Muscle of back (tissue), 11 donors: ENCODE results near the gene ADTRP. TPM values are rescaled to one million over a fixed set of nuclear protein-coding genes. Genes with fewer than 3 reads are reported as not detected.

Source experiments
- DNase-seq, 3 donors: peaks; one replicate each; pipeline versions ENCODE4 v3.0.0 to v3.0.0-alpha.2; 2013
- polyA plus RNA-seq, 10 donors: library from polyadenylated mRNA; unstranded; fragments of 120-200 nt; gene quantifications; one replicate each; pipeline ENCODE4 v1.2.1, GENCODE V29; 2013; ENCODE audit not compliant: insufficient read length in 10 of 10

The ADTRP gene
- polyA plus RNA-seq, 10 donors = 0.13 to 1.8 (median 0.55) TPM

- no peak for DNase-seq
These were observed 22.3 kb downstream of the ADTRP start for GRCh38 chr6:11756292-11756691.

DNA sequence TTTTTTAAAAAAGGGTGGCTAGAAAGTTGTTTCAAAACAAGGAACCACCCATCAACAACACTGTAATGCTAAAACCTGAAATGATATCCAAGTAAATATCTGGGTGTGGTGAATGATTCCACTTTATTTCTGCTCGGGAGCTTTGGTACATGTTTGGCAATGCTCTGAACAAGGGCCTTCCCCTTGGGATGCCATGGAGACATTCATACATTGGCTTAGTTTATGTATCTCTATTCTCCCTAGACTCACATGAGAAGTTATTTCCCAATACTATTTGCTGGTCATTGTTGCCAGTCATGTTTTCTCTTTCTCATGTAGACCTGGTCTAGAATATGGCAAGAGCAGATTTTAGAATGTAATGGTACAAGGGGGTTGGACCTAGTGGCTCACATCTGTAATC lies 22.9 kb downstream of the ADTRP start:
- DNase-seq = no peak

DNA sequence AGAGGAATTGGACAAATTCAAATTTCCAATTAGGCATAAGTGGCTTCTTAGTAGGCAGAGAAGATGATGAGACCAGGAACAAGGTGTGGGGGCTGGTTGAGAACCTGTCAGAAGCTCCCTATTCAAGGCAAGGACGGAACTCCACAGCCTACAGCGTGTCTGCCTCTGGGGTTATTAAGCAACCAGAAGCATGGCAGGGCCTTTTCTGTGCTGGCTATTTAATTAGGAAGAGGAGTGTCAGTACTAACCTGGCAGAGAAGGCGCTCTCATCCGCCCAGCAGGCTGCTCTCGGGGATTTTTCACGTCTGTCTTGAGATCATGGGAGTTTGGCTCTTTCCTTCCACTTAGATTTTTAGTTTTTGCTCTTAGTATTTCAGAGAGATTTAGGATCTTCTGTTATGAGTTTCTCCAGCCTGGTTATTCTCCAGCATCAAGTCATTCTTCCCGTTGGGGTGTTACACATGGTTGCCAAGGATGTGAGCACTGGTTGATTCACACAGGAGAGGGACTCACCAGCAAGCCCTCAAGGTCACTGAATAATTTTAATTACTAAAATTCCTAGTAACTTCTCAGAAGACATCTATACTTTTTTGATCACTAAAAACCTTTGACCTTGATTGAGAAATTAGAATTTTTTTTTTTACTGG lies 23.9 kb downstream of the ADTRP start:
- no peak for DNase-seq

- DNase-seq = no peak
These were observed 24.8 kb downstream of the ADTRP start for GRCh38 chr6:11753798-11754197.

GRCh38 chr6:11752360-11752759 lies 26.2 kb downstream of the ADTRP start:
- no peak for DNase-seq

GRCh38 chr6:11750682-11751081 lies 27.9 kb downstream of the ADTRP start:
- no peak for DNase-seq

- DNase-seq = no peak
These were observed 29.9 kb downstream of the ADTRP start for GRCh38 chr6:11748591-11749210.

- no peak for DNase-seq
These were observed 31.6 kb downstream of the ADTRP start for GRCh38 chr6:11747021-11747420.

DNA sequence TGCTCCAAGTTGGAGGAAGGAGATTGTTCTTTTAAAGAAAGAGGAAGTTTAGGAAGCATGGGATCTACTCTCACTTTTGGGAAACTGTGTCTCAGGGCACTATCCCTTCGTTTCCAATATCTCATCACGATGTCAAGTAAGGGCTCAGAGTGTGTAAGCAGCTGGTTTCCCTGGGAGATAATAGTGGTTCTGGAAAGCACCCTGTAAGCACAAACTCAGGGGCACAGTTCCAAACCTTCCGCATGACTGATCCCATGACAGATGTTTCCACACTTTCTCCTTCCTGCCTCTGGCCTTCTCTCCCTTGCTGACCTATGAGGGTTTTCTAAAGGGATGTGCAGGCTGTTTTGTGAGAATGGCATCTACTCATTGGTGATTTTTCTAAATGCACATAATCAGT lies 33.9 kb downstream of the ADTRP start:
- peak; percentile 62 to 84 (median 67) for DNase-seq

GRCh38 chr6:11744101-11744500 lies 34.5 kb downstream of the ADTRP start:
- no peak for DNase-seq

DNA sequence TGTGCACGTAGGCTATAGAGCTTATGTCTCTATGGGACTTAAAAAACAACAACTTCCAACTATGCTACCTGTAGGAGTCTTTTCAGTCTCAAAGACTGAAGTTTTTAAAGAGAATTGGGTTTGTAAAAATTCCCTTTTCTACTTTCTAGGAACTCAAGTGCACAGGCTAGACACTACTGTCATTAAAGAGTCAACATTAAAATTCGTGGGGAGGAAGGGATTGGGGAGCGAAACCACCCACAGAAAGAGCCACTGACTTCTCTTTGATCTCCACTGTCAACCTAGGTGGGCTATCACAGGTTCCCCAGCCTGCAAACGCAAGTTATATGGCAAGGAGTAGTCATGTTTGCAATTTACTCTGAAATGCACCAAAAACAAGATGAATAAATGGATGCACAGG lies 37.7 kb downstream of the ADTRP start:
- no peak for DNase-seq

DNA sequence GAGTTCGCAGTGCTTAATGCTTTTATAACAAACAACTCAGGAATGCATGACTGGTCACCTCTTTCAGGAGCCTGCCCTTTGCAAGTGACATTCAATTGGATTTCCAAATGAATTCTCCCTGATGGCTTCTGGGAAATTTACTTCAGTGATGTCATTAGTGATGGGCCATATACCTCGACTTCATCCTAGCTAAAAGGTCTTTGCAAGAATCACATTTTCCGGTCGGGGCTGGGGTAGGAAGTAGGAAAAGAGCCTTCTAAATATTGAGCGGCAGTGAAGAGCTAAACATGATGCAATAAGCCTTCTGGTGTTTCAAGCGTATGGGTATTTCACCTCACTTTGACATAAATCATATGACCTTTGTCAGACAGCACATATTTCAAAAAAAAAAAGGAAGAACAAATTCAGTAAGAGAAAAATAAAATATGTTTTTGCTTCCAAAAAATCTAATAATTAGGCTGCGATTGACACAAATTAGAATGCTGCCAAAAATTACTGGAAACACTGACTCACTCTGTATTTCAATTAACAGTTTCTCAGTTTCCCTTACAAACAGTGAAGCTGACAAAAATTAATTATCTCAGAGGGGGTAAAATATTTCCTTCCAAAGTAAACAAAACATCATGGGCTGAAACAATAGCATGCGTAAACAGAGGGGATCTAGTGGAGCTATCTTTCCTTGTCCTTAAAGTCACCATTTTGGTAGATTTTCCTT lies 39.8 kb downstream of the ADTRP start:
- no peak for DNase-seq

DNA sequence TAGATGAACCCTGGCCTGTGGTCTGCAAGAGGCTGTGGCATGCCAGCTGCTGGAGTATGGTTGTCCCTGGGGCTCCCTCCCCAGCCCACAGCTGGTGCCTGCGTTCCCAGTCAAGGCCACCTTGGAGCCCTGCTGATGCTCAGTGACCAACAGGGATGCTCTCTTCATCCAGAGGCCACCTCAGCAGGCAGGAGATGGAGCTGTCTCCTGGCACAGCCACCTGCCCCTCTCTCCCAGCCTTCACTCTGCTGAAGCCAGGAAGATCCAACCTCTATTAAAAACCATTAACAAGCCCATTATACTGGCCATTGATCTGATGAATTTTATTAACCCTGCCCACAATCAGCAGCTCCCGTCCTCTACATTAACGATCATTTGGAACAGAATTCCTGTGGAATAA lies 40.4 kb downstream of the ADTRP start:
- no peak for DNase-seq

GRCh38 chr6:11736601-11737000 lies 42.0 kb downstream of the ADTRP start:
- DNase-seq = no peak

DNA sequence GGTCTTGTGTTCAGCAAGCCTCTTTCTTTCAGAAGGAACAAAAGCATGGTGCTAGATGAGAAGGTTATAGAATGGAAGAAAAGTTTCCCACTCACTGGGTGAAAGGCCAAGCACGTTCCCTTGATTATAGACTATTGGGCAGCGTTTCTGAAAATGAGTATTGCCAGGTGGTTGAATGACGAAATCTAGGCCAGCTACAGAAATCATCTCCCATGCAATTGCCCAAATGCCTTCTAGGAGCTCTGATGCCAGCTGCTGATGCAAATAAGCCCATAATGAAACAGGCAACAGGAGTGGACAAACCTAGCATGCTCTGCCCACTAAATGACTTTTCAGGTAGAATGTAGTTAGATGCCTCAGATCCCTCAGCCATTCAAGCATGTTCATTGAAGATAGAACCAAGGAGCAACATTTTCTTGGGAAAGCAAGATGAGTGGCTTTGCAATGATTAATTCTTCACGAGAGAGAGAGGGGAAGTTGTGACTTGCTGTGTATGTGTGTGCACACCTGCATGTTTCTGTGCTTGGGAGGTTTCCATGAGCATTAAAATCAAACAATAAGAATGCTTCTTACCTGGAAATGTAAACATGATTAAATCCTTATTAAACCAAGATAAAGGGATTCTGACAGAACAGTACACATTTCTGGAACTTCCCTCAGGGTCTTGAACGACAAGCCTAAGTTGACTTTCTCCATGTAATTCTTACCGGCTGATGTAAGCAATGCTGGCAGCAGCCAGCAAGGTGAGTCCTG lies 43.6 kb downstream of the ADTRP start:
- no peak for DNase-seq

GRCh38 chr6:11732036-11732631 lies 46.5 kb downstream of the ADTRP start:
- peak; percentile 44 to 72 (median 46) for DNase-seq

DNA sequence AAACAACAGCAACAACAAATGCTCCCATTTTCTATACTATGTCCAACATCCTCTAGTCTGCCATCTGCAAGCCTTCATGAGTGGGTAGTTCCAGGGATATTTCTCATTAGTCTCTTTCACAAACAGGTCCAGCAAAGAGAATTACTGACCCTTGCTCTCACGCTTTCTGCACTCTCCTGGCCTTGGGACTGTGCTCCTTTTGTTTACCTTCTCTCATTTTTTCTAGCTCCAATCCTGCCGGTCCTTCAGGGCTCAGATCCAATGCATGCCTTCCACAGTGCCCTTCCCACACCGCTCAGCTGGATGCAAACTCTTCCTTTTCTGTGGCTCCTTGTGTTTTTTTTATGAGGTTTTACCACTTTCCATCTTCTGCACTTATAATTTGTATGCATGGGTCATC lies 47.2 kb downstream of the ADTRP start:
- DNase-seq = no peak

DNA sequence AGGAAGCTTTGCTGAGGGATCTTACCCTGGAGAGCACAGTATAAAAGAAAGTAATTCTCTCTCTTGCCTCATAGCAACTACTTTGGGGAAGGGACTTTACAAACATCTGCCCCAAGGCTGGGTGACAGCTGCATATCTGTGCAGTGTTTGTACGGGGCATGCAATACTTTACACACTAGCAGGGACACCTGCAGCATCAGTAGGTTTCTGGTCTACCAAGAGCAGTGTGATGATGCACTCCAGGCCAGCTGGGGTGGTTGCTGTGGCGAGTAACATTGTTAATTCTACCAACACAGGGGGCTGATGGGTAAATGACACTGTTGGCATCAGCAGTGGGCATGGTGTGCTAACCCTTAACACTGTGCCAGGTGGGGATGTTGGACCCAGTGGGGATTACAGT lies 48.0 kb downstream of the ADTRP start:
- DNase-seq = no peak

DNA sequence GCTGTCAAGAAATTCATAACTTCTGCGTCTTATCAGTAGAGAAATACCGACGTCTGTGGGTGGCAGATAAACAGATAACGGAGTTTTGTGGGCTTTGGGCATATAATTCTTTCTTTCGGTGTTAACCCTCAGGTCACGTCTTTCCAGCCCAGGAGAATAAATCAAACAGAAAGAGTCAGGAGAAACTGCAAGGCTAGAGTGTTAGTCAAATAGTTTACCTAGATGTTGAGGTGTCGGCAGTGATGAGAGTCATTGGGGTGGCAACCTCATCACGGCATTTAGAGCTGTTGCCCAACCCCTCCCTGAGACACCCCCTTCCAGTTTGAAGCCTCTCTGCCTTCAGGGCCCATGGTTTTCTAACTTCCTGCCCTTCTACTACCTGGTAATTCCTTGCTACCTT lies 49.5 kb downstream of the ADTRP start:
- DNase-seq = no peak

DNA sequence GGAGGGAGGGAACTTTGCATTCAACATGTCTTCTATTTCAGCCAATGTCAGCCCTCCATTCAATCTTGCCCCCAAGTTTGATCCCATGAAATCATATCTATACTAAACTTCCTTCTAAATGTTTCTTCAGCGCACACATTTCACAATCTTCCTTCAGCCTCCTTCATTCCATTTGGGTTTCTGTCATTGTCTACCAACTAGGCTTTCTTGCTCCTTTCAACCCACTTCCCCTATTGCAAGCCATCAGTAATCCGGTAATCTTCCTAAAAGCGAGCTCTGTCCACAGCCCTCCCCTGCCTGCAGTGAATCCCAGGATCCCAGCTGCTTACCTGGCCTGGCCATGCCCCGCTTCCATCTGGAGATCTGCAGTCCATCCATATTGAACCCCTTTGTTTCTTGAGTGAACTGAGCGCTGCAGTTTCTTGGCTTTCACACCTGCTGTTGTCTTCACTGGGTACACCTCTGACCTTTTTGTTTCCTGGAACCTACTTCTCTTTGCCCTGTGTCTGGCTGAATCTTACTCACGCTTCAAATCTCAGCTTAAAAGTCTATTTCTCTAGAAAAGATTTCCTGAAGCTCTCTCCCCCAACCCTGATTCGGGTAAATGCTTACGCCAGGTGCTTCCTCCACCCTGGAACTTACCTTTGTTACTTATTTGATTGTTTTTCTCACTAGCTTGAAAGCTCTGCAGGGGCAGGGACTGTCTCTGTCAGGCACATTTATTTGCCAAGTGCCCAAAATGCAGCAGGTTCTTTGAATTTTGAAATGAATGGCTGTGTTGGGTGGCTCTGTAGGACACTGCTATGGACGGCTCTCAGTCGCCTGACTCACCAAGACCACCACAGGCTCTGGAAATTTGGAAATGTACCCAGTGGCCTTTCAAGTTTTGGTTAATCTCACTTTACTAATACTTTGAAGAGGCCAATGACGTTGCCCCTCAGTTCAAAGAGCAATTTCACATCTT lies 50.3 kb downstream of the ADTRP start:
- no peak for DNase-seq
